Natural killer cell (primary cell): ENCODE data around the gene EFCAB8. TPM values are rescaled to one million over a fixed set of nuclear protein-coding genes. Genes with fewer than 3 reads are reported as not detected.

Source experiments
- ATAC-seq, 3 donors: fragments of 150-1000 bp in 2 of 3; fragments of 200-7000 bp in 1 of 3; cut with Tn5 transposase; 1 replicate in 1 of 3; 2 replicates in 2 of 3; pipeline ENCODE4 v1.10.0; 2021; ENCODE audit warnings: mild to moderate bottlenecking in 2 of 3, moderate library complexity in 2 of 3
- DNase-seq, 2 donors: peaks; one replicate each; pipeline versions ENCODE4 v3.0.0 to v3.0.0-alpha.2; 2013 to 2021; ENCODE audit warnings: mixed read lengths in 1 of 2
- H3K27ac ChIP-seq: one replicate; pipeline ENCODE4 v1.5.1; 2013; ENCODE audit warnings: mild to moderate bottlenecking, low read length
- H3K27me3 ChIP-seq: one replicate; pipeline ENCODE4 v1.6.1; 2013; ENCODE audit warnings: low read length; ENCODE audit not compliant: control insufficient read depth, insufficient read depth
- H3K36me3 ChIP-seq: one replicate; pipeline ENCODE4 v1.6.1; 2013; ENCODE audit warnings: low read length; ENCODE audit not compliant: control insufficient read depth, insufficient read depth
- H3K4me1 ChIP-seq: one replicate; pipeline ENCODE4 v1.6.1; 2013; ENCODE audit warnings: low read length; ENCODE audit not compliant: control insufficient read depth, insufficient read depth
- H3K4me3 ChIP-seq: one replicate; pipeline ENCODE4 v1.5.1; 2013; ENCODE audit warnings: low read length
- H3K9me3 ChIP-seq: one replicate; pipeline ENCODE4 v1.6.1; 2013; ENCODE audit warnings: low read length; ENCODE audit not compliant: control insufficient read depth, insufficient read depth
- H3K27ac Mint-ChIP-seq, 2 donors: one replicate each; pipeline ENCODE4 v1.8.0; 2022; ENCODE audit warnings: mild to moderate bottlenecking in 2 of 2, mixed read lengths in 2 of 2, moderate library complexity in 1 of 2
- H3K27me3 Mint-ChIP-seq, 2 donors: one replicate each; pipeline ENCODE4 v1.8.0; 2022; ENCODE audit warnings: low read depth in 2 of 2, mixed read lengths in 2 of 2
- H3K36me3 Mint-ChIP-seq: one replicate; pipeline ENCODE4 v1.8.0; 2022; ENCODE audit warnings: mixed read lengths
- H3K4me1 Mint-ChIP-seq, 2 donors: one replicate each; pipeline ENCODE4 v1.8.0; 2022; ENCODE audit warnings: mixed read lengths in 2 of 2
- H3K4me3 Mint-ChIP-seq: one replicate; pipeline ENCODE4 v1.8.0; 2022; ENCODE audit warnings: mild to moderate bottlenecking, moderate library complexity, mixed read lengths
- H3K9me3 Mint-ChIP-seq, 2 donors: one replicate each; pipeline ENCODE4 v1.8.0; 2022; ENCODE audit warnings: mixed read lengths in 2 of 2
- WGBS: methylation state at CpG from one replicate; pipeline ENCODE4 v1.1.7; 2013; ENCODE audit warnings: missing lambda C conversion rate; ENCODE audit not compliant: insufficient coverage; 5-methylcytosine and 5-hydroxymethylcytosine counted together
- intact Hi-C: fragments of 100-400 bp; cut with micrococcal nuclease; formaldehyde crosslinking; loops from one replicate; pipeline ENCODE4 v1.14.2; 2022
- total RNA-seq, 4 donors: library from RNA; stranded (reverse); fragments of 120-200 nt in 1 of 4; gene quantifications; one replicate each; pipeline versions ENCODE4 v1.2.3 to v1.2.4, GENCODE V29; 2013 to 2022
- TF ChIP-seq, protein P1 (sequence below): fragments of 200-600 bp; IDR thresholded peaks from one replicate; pipeline ENCODE4 v1.8.0; 2022; ENCODE audit warnings: antibody characterized with exemption

The EFCAB8 gene
- total RNA-seq, 3 donors from 2014 or later (not counting 1 experiment from before 2014, with no cell fraction given) = 1.2 to 2.9 (median 2.3) TPM

DNA sequence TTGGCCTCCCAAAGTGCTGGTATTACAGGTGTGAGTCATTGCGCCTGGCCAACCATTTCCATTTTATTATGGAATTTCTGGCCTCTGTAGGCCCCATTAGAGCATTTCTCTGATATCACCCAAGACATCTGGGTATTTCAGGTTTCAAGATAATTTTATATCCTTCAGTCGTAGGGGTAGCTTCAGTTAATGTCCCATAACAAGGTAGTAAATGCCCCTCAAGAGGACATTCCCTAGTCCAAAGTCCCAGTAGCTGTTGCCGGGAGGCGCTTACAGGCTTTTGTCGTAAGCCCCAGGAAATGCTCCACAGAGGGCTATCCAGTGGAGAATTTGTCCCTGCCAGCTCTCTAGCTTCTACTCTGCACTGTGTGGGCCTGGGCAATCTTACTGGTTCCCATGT is 24.4 kb downstream of the EFCAB8 start:
- Histone ChIP-seq H3K9me3 (no peaks in the 10 kb centered on the region), H3K4me1 (no peaks in the 10 kb centered on the region), H3K27me3 (no peaks in the 10 kb centered on the region), H3K36me3 (no peaks in the 10 kb centered on the region), H3K27ac (no peak overlapping the region), H3K4me3 (no peak overlapping the region)
- Mint-ChIP-seq H3K9me3 (no peaks in the 10 kb centered on the region), H3K27ac (no peak overlapping the region), H3K4me1 (no peaks in the 10 kb centered on the region), H3K4me3 (no peak overlapping the region), H3K27me3 (no peaks in the 10 kb centered on the region), H3K36me3 (no peaks in the 10 kb centered on the region)
- TF ChIP-seq, protein P1, sequence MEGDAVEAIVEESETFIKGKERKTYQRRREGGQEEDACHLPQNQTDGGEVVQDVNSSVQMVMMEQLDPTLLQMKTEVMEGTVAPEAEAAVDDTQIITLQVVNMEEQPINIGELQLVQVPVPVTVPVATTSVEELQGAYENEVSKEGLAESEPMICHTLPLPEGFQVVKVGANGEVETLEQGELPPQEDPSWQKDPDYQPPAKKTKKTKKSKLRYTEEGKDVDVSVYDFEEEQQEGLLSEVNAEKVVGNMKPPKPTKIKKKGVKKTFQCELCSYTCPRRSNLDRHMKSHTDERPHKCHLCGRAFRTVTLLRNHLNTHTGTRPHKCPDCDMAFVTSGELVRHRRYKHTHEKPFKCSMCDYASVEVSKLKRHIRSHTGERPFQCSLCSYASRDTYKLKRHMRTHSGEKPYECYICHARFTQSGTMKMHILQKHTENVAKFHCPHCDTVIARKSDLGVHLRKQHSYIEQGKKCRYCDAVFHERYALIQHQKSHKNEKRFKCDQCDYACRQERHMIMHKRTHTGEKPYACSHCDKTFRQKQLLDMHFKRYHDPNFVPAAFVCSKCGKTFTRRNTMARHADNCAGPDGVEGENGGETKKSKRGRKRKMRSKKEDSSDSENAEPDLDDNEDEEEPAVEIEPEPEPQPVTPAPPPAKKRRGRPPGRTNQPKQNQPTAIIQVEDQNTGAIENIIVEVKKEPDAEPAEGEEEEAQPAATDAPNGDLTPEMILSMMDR = no peak
- intact Hi-C loops = no loop called here
- no peak for DNase-seq
- 75% methylated on average over 5 of the region's 5 CpGs for WGBS
- no peak for ATAC-seq

DNA sequence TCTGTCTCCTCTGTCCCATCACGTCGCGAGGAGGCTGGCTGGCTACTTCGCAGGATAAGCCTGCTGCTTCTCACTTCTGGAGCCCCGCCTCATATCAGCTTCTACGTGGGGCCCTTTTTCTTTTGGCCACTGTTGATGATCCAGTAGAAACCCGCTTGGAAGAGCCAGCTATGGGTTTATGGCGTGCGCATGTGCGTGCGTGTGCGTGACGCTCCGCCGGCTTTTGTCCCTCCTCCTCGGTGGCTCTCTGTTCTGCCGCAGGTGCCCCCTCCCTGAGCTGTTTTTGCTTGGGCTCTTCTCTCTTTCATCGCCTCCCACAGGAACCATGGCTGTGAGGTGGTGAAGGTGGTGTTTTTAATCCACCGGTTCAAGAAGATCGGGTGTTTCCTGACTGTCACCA is 26.5 kb downstream of the EFCAB8 start:
- no peak for ATAC-seq
- no peaks in the 10 kb centered on the region for H3K36me3 Mint-ChIP-seq
- H3K9me3 ChIP-seq = no peaks in the 10 kb centered on the region

DNA sequence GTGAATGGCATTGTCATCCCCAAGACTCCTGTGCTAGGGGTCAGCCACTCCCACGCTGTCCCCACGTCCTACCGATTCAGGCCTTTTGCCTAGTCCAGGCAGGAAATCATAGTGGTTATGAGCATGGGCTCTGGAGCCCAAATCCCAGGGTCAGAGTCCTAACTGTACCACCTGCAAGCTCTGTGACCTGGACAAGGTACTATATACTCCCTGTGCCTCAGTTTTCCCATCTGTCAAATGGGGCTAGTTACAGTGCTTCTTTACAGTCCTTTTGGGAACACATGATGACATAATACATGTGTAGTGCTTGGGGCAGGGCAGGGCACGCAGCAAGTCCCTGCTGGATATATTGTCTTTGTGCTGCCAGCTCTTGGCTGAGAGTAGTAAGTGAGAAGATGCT is 27.2 kb downstream of the EFCAB8 start:
- Mint-ChIP-seq H3K36me3 (no peaks in the 10 kb centered on the region), H3K27ac (no peak overlapping the region), H3K27me3 (no peaks in the 10 kb centered on the region), H3K4me3 (no peak overlapping the region), H3K4me1 (no peaks in the 10 kb centered on the region), H3K9me3 (no peaks in the 10 kb centered on the region)
- Histone ChIP-seq H3K27ac (no peak overlapping the region), H3K27me3 (no peaks in the 10 kb centered on the region), H3K4me3 (no peak overlapping the region), H3K36me3 (no peaks in the 10 kb centered on the region), H3K9me3 (no peaks in the 10 kb centered on the region), H3K4me1 (no peaks in the 10 kb centered on the region)
- TF ChIP-seq, protein P1 = no peak
- 88% methylated on average over 4 of the region's 4 CpGs for WGBS
- ATAC-seq (no peak), DNase-seq (no peak)
- intact Hi-C loops = no loop called here

More for the DNA sequence above, 26.5 kb downstream of the EFCAB8 start:
- H3K4me3 ChIP-seq = no peak overlapping the region
- no peaks in the 10 kb centered on the region for H3K4me1 ChIP-seq
- no peaks in the 10 kb centered on the region for H3K9me3 Mint-ChIP-seq
- no peaks in the 10 kb centered on the region for H3K27me3 ChIP-seq
- H3K4me1 Mint-ChIP-seq = no peaks in the 10 kb centered on the region
- no peak for DNase-seq
- no peak overlapping the region for H3K27ac ChIP-seq
- WGBS = 94% methylated on average over 19 of the region's 20 CpGs
- TF ChIP-seq, protein P1 = no peak
- no peak overlapping the region for H3K4me3 Mint-ChIP-seq
- intact Hi-C loops = no loop called here
- no peak overlapping the region for H3K27ac Mint-ChIP-seq
- H3K27me3 Mint-ChIP-seq = no peaks in the 10 kb centered on the region
- H3K36me3 ChIP-seq = no peaks in the 10 kb centered on the region

DNA sequence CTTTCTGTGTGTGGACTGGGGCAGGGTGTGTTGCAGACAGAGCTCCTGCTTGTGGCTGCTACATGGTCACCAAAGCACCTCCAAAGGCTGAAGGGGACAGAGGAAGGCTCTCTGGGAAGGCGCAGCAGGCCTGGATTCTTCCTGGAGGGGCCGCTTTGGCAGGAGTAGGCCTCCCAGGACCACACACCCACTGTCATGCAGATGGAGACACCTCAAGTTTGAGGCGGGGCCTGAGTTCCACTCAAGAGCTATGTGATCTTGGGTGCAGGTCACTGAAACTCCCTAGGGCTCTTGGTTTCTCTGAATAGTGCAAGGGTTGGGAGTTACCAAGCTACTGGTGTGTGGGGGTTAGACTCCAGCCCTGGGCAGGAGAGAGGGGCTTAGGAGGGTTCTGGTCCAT is 27.9 kb downstream of the EFCAB8 start:
- ATAC-seq = no peak
- H3K36me3 Mint-ChIP-seq = no peaks in the 10 kb centered on the region
- H3K36me3 ChIP-seq = no peaks in the 10 kb centered on the region
- H3K27ac ChIP-seq = no peak overlapping the region
- no peaks in the 10 kb centered on the region for H3K4me1 ChIP-seq
- no peaks in the 10 kb centered on the region for H3K27me3 ChIP-seq
- DNase-seq = no peak
- H3K27me3 Mint-ChIP-seq = no peaks in the 10 kb centered on the region
- no peaks in the 10 kb centered on the region for H3K4me1 Mint-ChIP-seq
- H3K27ac Mint-ChIP-seq = no peak overlapping the region
- H3K4me3 ChIP-seq = no peak overlapping the region
- H3K9me3 Mint-ChIP-seq = no peaks in the 10 kb centered on the region
- H3K4me3 Mint-ChIP-seq = no peak overlapping the region
- H3K9me3 ChIP-seq = no peaks in the 10 kb centered on the region
- intact Hi-C loops = no loop called here
- WGBS = 61% methylated on average over 3 of the region's 3 CpGs
- TF ChIP-seq, protein P1 = no peak
